ENCODE measurements around the gene ABLIM2.

ABLIM2 gene

GRCh38 chr4:8088966-8089491 lies 69.6 kb downstream of the ABLIM2 start:
- Histone ChIP-seq H3K27me3 (ENCODE audit: low read length) (no peaks in the 10 kb centered on the region), H3K36me3 (ENCODE audit: low read length) (no peaks in the 10 kb centered on the region), H3K9me2 (replicated peaks; ENCODE audit: insufficient read depth, low read length) (no peaks in the 10 kb centered on the region), H3K9me3 (ENCODE audit: insufficient read depth, low read length) (no peaks in the 10 kb centered on the region; the same call in 1 of the 2 replicates), H3K4me3 (ENCODE audit: insufficient read depth, low read length, poor library complexity, severe bottlenecking) (no peak overlapping the region), H2AFZ (ENCODE audit: low read depth, low read length, severe bottlenecking) (no peak overlapping the region), H3K4me2 (ENCODE audit: low read depth, low read length, poor library complexity, severe bottlenecking) (no peak overlapping the region), H3K79me2 (ENCODE audit: insufficient read depth, low read length) (no peaks in the 10 kb centered on the region), H4K20me1 (ENCODE audit: low read depth, low read length) (no peaks in the 10 kb centered on the region; the same call in 1 of the 2 replicates), H3K27ac (ENCODE audit: low read depth, low read length) (no peak overlapping the region), H3F3A (ENCODE audit: insufficient read depth) (no peaks in the 10 kb centered on the region), H3K9ac (ENCODE audit: low read length) (no peak overlapping the region)
- TF ChIP-seq EZH2phosphoT487 (conservative IDR thresholded peaks at IDR 0.05; ENCODE audit: low read length) (no peak), CTCF (IDR thresholded peaks at IDR 0.05; ENCODE audit: insufficient read depth, low read length, poor library complexity, severe bottlenecking) (no peak)

- Histone ChIP-seq H2AFZ (ENCODE audit: low read depth, low read length, severe bottlenecking) (no peak overlapping the region), H3K27me3 (ENCODE audit: low read length) (no peaks in the 10 kb centered on the region), H3K9me2 (replicated peaks; ENCODE audit: insufficient read depth, low read length) (no peaks in the 10 kb centered on the region), H3K79me2 (ENCODE audit: insufficient read depth, low read length) (no peaks in the 10 kb centered on the region), H3K9me3 (ENCODE audit: insufficient read depth, low read length) (no peaks in the 10 kb centered on the region), H3K4me3 (ENCODE audit: insufficient read depth, low read length, poor library complexity, severe bottlenecking) (no peak overlapping the region), H3F3A (ENCODE audit: insufficient read depth) (no peaks in the 10 kb centered on the region), H4K20me1 (ENCODE audit: low read depth, low read length) (no peaks in the 10 kb centered on the region; the same call in 1 of the 2 replicates), H3K36me3 (ENCODE audit: low read length) (no peaks in the 10 kb centered on the region), H3K4me2 (ENCODE audit: low read depth, low read length, poor library complexity, severe bottlenecking) (no peak overlapping the region), H3K27ac (ENCODE audit: low read depth, low read length) (no peak overlapping the region), H3K9ac (ENCODE audit: low read length) (no peak overlapping the region)
- TF ChIP-seq CTCF (IDR thresholded peaks at IDR 0.05; ENCODE audit: insufficient read depth, low read length, poor library complexity, severe bottlenecking): no peak
- TF ChIP-seq EZH2phosphoT487 (conservative IDR thresholded peaks at IDR 0.05; ENCODE audit: low read length): no peak
Observed at GRCh38 chr4:8087921-8088495, 70.6 kb downstream of the ABLIM2 start.

- no peak overlapping the region for H3K4me2 ChIP-seq (ENCODE audit: low read depth, low read length, poor library complexity, severe bottlenecking)
- H3K36me3 ChIP-seq (ENCODE audit: low read length): no peaks in the 10 kb centered on the region
- H4K20me1 ChIP-seq (ENCODE audit: low read depth, low read length): no peaks in the 10 kb centered on the region; the same call in 1 of the 2 replicates
- H3K27me3 ChIP-seq (ENCODE audit: low read length): no peaks in the 10 kb centered on the region
- H3K79me2 ChIP-seq (ENCODE audit: insufficient read depth, low read length): no peaks in the 10 kb centered on the region
- H3K4me3 ChIP-seq (ENCODE audit: insufficient read depth, low read length, poor library complexity, severe bottlenecking): no peak overlapping the region
- H3K9me3 ChIP-seq (ENCODE audit: insufficient read depth, low read length): no peaks in the 10 kb centered on the region
- H3K9ac ChIP-seq (ENCODE audit: low read length): no peak overlapping the region
- H2AFZ ChIP-seq (ENCODE audit: low read depth, low read length, severe bottlenecking): no peak overlapping the region
- TF ChIP-seq EZH2phosphoT487 (conservative IDR thresholded peaks at IDR 0.05; ENCODE audit: low read length) (no peak), CTCF (IDR thresholded peaks at IDR 0.05; ENCODE audit: insufficient read depth, low read length, poor library complexity, severe bottlenecking) (no peak)
- H3F3A ChIP-seq (ENCODE audit: insufficient read depth): no peaks in the 10 kb centered on the region
- no peaks in the 10 kb centered on the region for H3K9me2 ChIP-seq (replicated peaks; ENCODE audit: insufficient read depth, low read length)
- H3K27ac ChIP-seq (ENCODE audit: low read depth, low read length): no peak overlapping the region
Observed at GRCh38 chr4:8086783-8087445, 71.7 kb downstream of the ABLIM2 start.
